Measurements from ENCODE around the gene GPR160. TPM values are rescaled to one million over a fixed set of nuclear protein-coding genes. Genes with fewer than 3 reads are reported as not detected.

The GPR160 gene
- total and polyA plus RNA-seq, 10 of the 15 experiments (the other 5 are each of a cell fraction or from before 2014, with no cell fraction given), result 1.2 to 57.7 (median 30.9) TPM

DNA sequence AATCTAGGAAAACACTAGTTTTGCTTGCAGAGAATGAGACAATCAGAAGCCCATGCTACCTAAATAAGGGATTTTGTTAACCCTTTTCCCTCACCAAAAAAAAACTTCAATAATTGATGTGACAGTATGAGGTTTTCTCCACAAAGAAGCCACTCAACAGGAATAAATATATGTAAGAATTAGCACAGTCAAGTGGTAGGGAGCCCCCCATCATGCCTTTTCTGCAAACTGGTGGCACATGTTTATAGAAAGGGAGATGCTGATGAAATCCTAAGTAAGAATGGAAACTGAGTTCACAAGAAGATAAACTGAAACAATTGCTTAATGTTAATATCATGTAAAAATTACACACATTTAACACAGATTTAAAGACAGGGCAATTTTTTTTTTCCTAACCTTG lies 92.7 kb downstream of the GPR160 start:
- in situ Hi-C loops (cut with MboI) (no loop called here), intact Hi-C loops (cut with micrococcal nuclease; ENCODE audit: unreplicated experiment) (no loop called here)
- TF ChIP-seq TCF7 (IDR thresholded peaks at IDR 0.05; ENCODE audit: borderline replicate concordance) (no peak), BHLHE40 (IDR thresholded peaks at IDR 0.05; ENCODE audit: borderline replicate concordance in 1 of 2, low read depth in 2 of 2, low read length in 1 of 2) (no peak), TARDBP (IDR thresholded peaks at IDR 0.05; ENCODE audit: borderline replicate concordance) (no peak), IKZF1 (conservative IDR thresholded peaks at IDR 0.05) (no peak), SREBF2 (IDR thresholded peaks at IDR 0.05; ENCODE audit: low read length) (no peak), BCL11A (IDR thresholded peaks at IDR 0.05; ENCODE audit: low read depth, low read length) (no peak), NFIC (IDR thresholded peaks at IDR 0.05; ENCODE audit: low read depth, low read length) (no peak), NFYB (IDR thresholded peaks at IDR 0.05; ENCODE audit: insufficient read depth, low read depth, low read length) (no peak), TCF12 (IDR thresholded peaks at IDR 0.05; ENCODE audit: low read depth, low read length) (no peak), SUZ12 (IDR thresholded peaks at IDR 0.05; ENCODE audit: unreplicated experiment) (no peak), MAX (IDR thresholded peaks at IDR 0.05; ENCODE audit: low read depth, low read length) (no peak), TBL1XR1 (IDR thresholded peaks at IDR 0.05; ENCODE audit: low read depth, low read length) (no peak), RB1 (IDR thresholded peaks at IDR 0.05; ENCODE audit: borderline replicate concordance) (no peak), SMAD1 (IDR thresholded peaks at IDR 0.05; ENCODE audit: low read depth, partially characterized antibody) (no peak), SMARCA5 (IDR thresholded peaks at IDR 0.05) (no peak)
- TF ChIP-seq, protein P1, sequence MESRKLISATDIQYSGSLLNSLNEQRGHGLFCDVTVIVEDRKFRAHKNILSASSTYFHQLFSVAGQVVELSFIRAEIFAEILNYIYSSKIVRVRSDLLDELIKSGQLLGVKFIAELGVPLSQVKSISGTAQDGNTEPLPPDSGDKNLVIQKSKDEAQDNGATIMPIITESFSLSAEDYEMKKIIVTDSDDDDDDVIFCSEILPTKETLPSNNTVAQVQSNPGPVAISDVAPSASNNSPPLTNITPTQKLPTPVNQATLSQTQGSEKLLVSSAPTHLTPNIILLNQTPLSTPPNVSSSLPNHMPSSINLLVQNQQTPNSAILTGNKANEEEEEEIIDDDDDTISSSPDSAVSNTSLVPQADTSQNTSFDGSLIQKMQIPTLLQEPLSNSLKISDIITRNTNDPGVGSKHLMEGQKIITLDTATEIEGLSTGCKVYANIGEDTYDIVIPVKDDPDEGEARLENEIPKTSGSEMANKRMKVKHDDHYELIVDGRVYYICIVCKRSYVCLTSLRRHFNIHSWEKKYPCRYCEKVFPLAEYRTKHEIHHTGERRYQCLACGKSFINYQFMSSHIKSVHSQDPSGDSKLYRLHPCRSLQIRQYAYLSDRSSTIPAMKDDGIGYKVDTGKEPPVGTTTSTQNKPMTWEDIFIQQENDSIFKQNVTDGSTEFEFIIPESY (IDR thresholded peaks at IDR 0.05), result no peak
- BruUV-seq (replicated peaks), result no TSS peak
- FAIRE-seq (no peak), ATAC-seq (no peak), DNase-seq (ENCODE audit: low read depth, low spot score) (no peak)
- ChIA-PET SMC1A (ENCODE audit: uncharacterized antibody, unreplicated experiment) (no interaction called here), CTCF (no interaction called here), POLR2A (no interaction called here), RAD21 (ENCODE audit: unreplicated experiment) (interaction anchor here (0.6 kb wide), 1 partner anchor 8 kb away, joined by 3 read pairs; no protein-coding TSS in a partner anchor)
- Histone ChIP-seq H3K9me3 (replicated peaks; ENCODE audit: control insufficient read depth, insufficient read depth, low read length) (peaks cover 9% of the 10 kb centered on the region), H3K27me3 (replicated peaks in 1 of 2; ENCODE audit: control insufficient read depth in 2 of 2, insufficient read depth in 2 of 2, low read length in 1 of 2) (no peaks in the 10 kb centered on the region), H3K27ac (ENCODE audit: control insufficient read depth, insufficient read depth) (0 out of 2 replicates have a peak overlapping the region, but pooled peaks have one; percentile 55), H3K4me2 (ENCODE audit: control insufficient read depth, insufficient read depth) (no peak overlapping the region), H3K4me1 (ENCODE audit: control insufficient read depth, insufficient read depth, low read length) (peaks cover 27% of the 10 kb centered on the region), H2AFZ (ENCODE audit: control insufficient read depth, low read depth, low read length) (no peak overlapping the region), H3K36me3 (ENCODE audit: control insufficient read depth in 2 of 2, insufficient read depth in 2 of 2, low read length in 1 of 2) (peaks cover 2 to 27% of the 10 kb centered on the region in 2 experiments), H3K9ac (ENCODE audit: control insufficient read depth, insufficient read depth, low read length) (no peak overlapping the region), H4K20me1 (ENCODE audit: control insufficient read depth, insufficient read depth) (no peaks in the 10 kb centered on the region), H3K79me2 (ENCODE audit: control insufficient read depth, insufficient read depth, low read length) (peaks cover 19% of the 10 kb centered on the region), H3K4me3 (no peak overlapping the region)
